ENCODE results near the gene ACBD3. TPM values are rescaled to one million over a fixed set of nuclear protein-coding genes. Genes with fewer than 3 reads are reported as not detected.

ACBD3 gene
- total and polyA plus RNA-seq, 10 of the 15 experiments (the other 5 are each of a cell fraction or from before 2014, with no cell fraction given) = 7.5 to 27.9 (median 20.3) TPM

GRCh38 chr1:226123591-226124471, 62.7 kb downstream of the ACBD3 start (continued):
- TF ChIP-seq ZNF592 (IDR thresholded peaks at IDR 0.05) (no peak), YY1 (IDR thresholded peaks at IDR 0.05; ENCODE audit: low read depth, low read length) (no peak), HCFC1 (IDR thresholded peaks at IDR 0.05; ENCODE audit: low read length) (no peak), FOXM1 (IDR thresholded peaks at IDR 0.05; ENCODE audit: low read depth, low read length) (no peak), HDAC6 (IDR thresholded peaks at IDR 0.05; ENCODE audit: unreplicated experiment) (no peak), ZBTB40 (IDR thresholded peaks at IDR 0.05; ENCODE audit: borderline replicate concordance) (no peak), RCOR1 (conservative IDR thresholded peaks at IDR 0.05; ENCODE audit: low read depth, low read length) (no peak), TCF3 (IDR thresholded peaks at IDR 0.05; ENCODE audit: borderline replicate concordance, insufficient read depth, low read depth, low read length) (no peak)

Data from GM12878 (cell line).